HepG2 (cell line): ENCODE data around the gene UBE2B. TPM values are rescaled to one million over a fixed set of nuclear protein-coding genes. Genes with fewer than 3 reads are reported as not detected.
A peak's percentile ranks its signal among the peaks of the same experiment; 100 is the strongest.

ENCODE experiments used
- BORCS8-MEF2B ChIP-seq: sonication (generic); formaldehyde crosslinking; IDR thresholded peaks from 2 replicates; pipeline ENCODE4 v1.8.0; 2022; ENCODE audit warnings: mild to moderate bottlenecking, missing genetic modification reagents
- GZF1 ChIP-seq: sonication (generic); formaldehyde crosslinking; IDR thresholded peaks from 2 replicates; pipeline ENCODE4 v1.5.1; 2020; ENCODE audit warnings: mild to moderate bottlenecking, missing genetic modification reagents
- MTERF4 ChIP-seq: sonication (generic); formaldehyde crosslinking; IDR thresholded peaks from 2 replicates; pipeline ENCODE4 v1.8.0; 2023; ENCODE audit warnings: mild to moderate bottlenecking, missing genetic modification reagents
- NFAT5 ChIP-seq: sonication (generic); formaldehyde crosslinking; IDR thresholded peaks from 2 replicates; pipeline ENCODE4 v1.4.0; 2020; ENCODE audit warnings: missing genetic modification reagents
- RBM22 ChIP-seq: fragments of 200-400 bp; formaldehyde crosslinking; optimal IDR thresholded peaks from 2 replicates; pipeline ENCODE3; 2017; ENCODE audit warnings: mild to moderate bottlenecking, low read length, moderate library complexity
- REPIN1 ChIP-seq: sonication (generic); formaldehyde crosslinking; IDR thresholded peaks from 2 replicates; pipeline ENCODE4 v1.8.0; 2022; ENCODE audit warnings: missing genetic modification reagents, low read depth, mild to moderate bottlenecking, borderline replicate concordance
- SMARCE1 ChIP-seq: fragments of 450-650 bp; IDR thresholded peaks from 2 replicates; pipeline ENCODE4 v1.6.1; 2017; ENCODE audit warnings: borderline replicate concordance
- SMC3 ChIP-seq: IDR thresholded peaks from 2 replicates; pipeline ENCODE4 v1.6.1; 2011; ENCODE audit warnings: low read length, improper control_type of control experiment
- TRIM22 ChIP-seq: fragments of 450-650 bp; IDR thresholded peaks from 2 replicates; pipeline ENCODE4 v1.6.1; 2017
- ZNF205 ChIP-seq: IDR thresholded peaks from 2 replicates; pipeline ENCODE4 v1.6.1; 2018; ENCODE audit warnings: missing biosample characterization, missing genetic modification reagents
- ZNF276 ChIP-seq: sonication (generic); formaldehyde crosslinking; IDR thresholded peaks from 2 replicates; pipeline ENCODE4 v1.4.0; 2020; ENCODE audit warnings: mild to moderate bottlenecking, low read depth, missing genetic modification reagents
- ZNF3 ChIP-seq: IDR thresholded peaks from 2 replicates; pipeline ENCODE4 v1.7.0; 2017; ENCODE audit warnings: inconsistent platforms
- ZNF550 ChIP-seq: sonication (generic); formaldehyde crosslinking; IDR thresholded peaks from 2 replicates; pipeline ENCODE4 v1.4.0; 2020; ENCODE audit warnings: mild to moderate bottlenecking, missing genetic modification reagents, borderline replicate concordance
- polyA plus RNA-seq, 8 experiments: library from polyadenylated mRNA; depleted of rRNA in 3 of 8; stranded (reverse) in 7 of 8; unstranded in 1 of 8; fragments of >200 nt; fragmentation: Illumina TruSeq in 4 of 8; extraction: Trizol in 4 of 8; gene quantifications; 2 replicates each; pipeline versions ENCODE4 v1.2.1 to v1.2.3, GENCODE V29; 2011 to 2016; ENCODE audit warnings: low read depth in 4 of 8, missing spikeins in 1 of 8, mixed read lengths in 1 of 8; ENCODE audit not compliant: insufficient read depth in 1 of 8
- total RNA-seq, 5 experiments: library from RNA; depleted of rRNA; stranded (reverse); fragments of >200 nt; fragmentation: Illumina TruSeq; extraction: Trizol; gene quantifications; 2 replicates each; pipeline ENCODE4 v1.2.3, GENCODE V29; 2016; ENCODE audit warnings: low read depth in 1 of 5
- TF ChIP-seq, protein P1 (sequence below): IDR thresholded peaks from 2 replicates; pipeline ENCODE4 v1.6.1; 2012; ENCODE audit warnings: low read length, improper control_type of control experiment

UBE2B gene
- total and polyA plus RNA-seq, 2 of the 13 experiments (the other 11 are each of a cell fraction or from before 2014, with no cell fraction given) = 25.2 to 56.0 TPM

- TF ChIP-seq TRIM22 (no peak), RBM22 (no peak), REPIN1 (peak; percentile 95), NFAT5 (CRISPR knock-in tag) (no peak; the same call in 1 of the 2 replicates), SMC3 (peak; percentile 31; the same call in 1 of the 2 replicates), BORCS8-MEF2B (CRISPR knock-in tag) (peak; percentile 96), MTERF4 (CRISPR knock-in tag) (peak; percentile 90; the same call in 1 of the 2 replicates), ZNF3 (no peak), GZF1 (peak; percentile 59; the same call in 1 of the 2 replicates), ZNF276 (CRISPR knock-in tag) (no peak), SMARCE1 (no peak), ZNF550 (CRISPR knock-in tag) (no peak), ZNF205 (CRISPR knock-in tag) (peak; percentile 89)
- TF ChIP-seq, protein P1, sequence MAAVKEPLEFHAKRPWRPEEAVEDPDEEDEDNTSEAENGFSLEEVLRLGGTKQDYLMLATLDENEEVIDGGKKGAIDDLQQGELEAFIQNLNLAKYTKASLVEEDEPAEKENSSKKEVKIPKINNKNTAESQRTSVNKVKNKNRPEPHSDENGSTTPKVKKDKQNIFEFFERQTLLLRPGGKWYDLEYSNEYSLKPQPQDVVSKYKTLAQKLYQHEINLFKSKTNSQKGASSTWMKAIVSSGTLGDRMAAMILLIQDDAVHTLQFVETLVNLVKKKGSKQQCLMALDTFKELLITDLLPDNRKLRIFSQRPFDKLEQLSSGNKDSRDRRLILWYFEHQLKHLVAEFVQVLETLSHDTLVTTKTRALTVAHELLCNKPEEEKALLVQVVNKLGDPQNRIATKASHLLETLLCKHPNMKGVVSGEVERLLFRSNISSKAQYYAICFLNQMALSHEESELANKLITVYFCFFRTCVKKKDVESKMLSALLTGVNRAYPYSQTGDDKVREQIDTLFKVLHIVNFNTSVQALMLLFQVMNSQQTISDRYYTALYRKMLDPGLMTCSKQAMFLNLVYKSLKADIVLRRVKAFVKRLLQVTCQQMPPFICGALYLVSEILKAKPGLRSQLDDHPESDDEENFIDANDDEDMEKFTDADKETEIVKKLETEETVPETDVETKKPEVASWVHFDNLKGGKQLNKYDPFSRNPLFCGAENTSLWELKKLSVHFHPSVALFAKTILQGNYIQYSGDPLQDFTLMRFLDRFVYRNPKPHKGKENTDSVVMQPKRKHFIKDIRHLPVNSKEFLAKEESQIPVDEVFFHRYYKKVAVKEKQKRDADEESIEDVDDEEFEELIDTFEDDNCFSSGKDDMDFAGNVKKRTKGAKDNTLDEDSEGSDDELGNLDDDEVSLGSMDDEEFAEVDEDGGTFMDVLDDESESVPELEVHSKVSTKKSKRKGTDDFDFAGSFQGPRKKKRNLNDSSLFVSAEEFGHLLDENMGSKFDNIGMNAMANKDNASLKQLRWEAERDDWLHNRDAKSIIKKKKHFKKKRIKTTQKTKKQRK = no peak
Observed at GRCh38 chr5:134411546-134412266, 40.3 kb downstream of the UBE2B start, which contains the start of gene CDKN2AIPNL (continued).
